ENCODE data around the gene ADIPOR2. TPM values are rescaled to one million over a fixed set of nuclear protein-coding genes. Genes with fewer than 3 reads are reported as not detected.

Gene ADIPOR2
- total RNA-seq, 4 donors from 2014 or later: 46.0 to 59.3 (median 52.4) TPM

DNA sequence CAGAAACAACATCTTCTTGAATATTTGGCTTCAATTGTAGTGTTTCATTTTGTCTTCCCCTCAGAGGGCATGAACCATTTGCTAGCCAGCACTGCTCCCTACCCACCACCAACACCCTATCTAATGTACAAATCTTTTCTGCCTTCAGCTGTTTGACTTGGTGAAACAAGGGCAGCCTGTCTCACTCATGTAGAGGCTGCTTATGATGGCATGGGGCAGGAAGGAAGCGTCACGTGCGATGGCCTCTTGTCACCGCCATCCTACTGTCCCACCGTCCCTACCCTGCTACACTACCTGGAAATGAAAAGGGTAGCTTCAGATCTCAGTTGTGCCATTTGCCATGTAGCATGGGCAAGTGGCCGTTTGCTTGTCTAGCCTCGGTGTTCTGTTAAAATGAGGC is 99.6 kb downstream of the ADIPOR2 start:
- Histone ChIP-seq H3K9me3 (no peaks in the 10 kb centered on the region), H3K27me3 (no peaks in the 10 kb centered on the region), H3K27ac (no peak overlapping the region), H3K4me1 (peaks cover under 1 to 25% of the 10 kb centered on the region in 2 donors), H3K36me3 (no peaks in the 10 kb centered on the region), H3K4me3 (replicated peaks in 1 of 3) (no peak overlapping the region)
- intact Hi-C loops (cut with DNase I): loop anchor here (2.0 kb wide), 1 partner anchor 138 kb away; no protein-coding TSS in a partner anchor
- no peak for DNase-seq
- WGBS, 2 donors: 77 to 82% methylated on average over 7 of the region's 7 CpGs
- TF ChIP-seq POLR2A (IDR thresholded peaks at IDR 0.05): no peak
- no peak for TF ChIP-seq CTCF (IDR thresholded peaks at IDR 0.05)

DNA sequence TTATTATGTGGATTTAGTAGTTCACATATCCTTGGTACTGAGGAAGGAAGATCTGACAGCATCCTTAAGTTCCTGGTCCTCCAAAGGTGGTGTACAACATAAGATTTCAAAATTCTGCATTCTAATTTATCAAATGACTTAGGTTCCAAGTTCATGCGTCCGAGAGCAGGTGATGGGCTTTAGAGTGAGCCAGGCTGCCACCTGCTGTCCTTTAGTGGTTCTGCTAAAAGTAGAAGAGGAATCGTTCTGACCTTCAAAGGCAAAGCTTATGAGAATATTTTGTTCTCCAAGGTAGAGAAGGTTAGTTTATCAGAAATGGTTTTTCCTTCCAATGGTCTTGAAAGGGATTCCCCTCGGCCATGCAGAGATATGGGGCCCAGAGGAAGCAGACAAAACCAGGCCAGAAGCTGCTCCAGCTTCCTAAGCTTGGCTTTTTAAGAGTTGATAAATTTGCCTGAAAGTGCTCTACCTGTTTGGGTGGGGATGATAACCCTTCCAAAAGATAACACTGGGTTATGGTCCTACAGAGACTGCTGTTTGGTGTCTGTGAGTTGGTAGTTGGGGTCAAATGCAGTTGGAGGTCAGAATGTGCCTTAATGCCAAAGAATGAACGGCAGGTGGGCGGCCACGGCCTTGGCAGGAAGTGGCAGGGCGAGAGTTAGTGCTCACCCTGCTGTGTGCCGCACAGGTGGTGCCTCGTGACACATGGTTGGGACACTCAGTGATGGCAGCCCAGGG is 100.4 kb downstream of the ADIPOR2 start:
- intact Hi-C loops (cut with DNase I): loop anchor here (2.0 kb wide), 1 partner anchor 138 kb away; no protein-coding TSS in a partner anchor
- H3K27ac ChIP-seq: no peak overlapping the region
- no peak overlapping the region for H3K4me3 ChIP-seq (replicated peaks in 1 of 3)
- TF ChIP-seq CTCF (IDR thresholded peaks at IDR 0.05): peak in 5 of 6 experiments; percentile 49 to 94 (median 90)
- no peak for TF ChIP-seq POLR2A (IDR thresholded peaks at IDR 0.05)
- 46 to 55% methylated on average over 10 of the region's 10 CpGs for WGBS, 2 donors
- DNase-seq: peak; percentile 77 to 78
- no peaks in the 10 kb centered on the region for H3K9me3 ChIP-seq
- H3K4me1 ChIP-seq: peaks cover 6 to 28% of the 10 kb centered on the region in 2 donors
- H3K36me3 ChIP-seq: no peaks in the 10 kb centered on the region
- no peaks in the 10 kb centered on the region for H3K27me3 ChIP-seq

DNA sequence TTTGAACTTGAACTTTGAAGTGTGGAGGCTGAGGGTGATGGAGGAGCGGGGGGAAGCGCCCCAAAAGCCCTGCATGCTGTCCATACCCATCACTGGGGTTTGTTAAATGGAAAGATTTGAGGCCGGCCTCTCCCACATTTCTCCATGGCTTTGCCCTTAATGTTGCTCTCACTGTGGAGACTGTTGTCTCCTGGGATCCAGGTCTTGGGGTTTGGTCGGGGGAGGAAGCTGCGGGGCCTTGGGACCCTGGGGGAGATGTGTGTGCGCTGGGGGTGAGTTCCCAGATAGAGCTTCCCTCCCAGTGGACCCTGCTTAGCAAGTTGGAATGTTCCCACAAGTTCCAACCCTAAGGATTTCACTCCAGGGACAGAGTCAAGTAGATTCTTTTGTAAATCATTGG is 101.5 kb downstream of the ADIPOR2 start:
- Histone ChIP-seq H3K4me3 (replicated peaks in 1 of 3) (no peak overlapping the region), H3K36me3 (no peaks in the 10 kb centered on the region), H3K27me3 (no peaks in the 10 kb centered on the region), H3K4me1 (peaks cover 12 to 33% of the 10 kb centered on the region in 2 donors), H3K27ac (no peak overlapping the region), H3K9me3 (no peaks in the 10 kb centered on the region)
- DNase-seq: no peak
- intact Hi-C loops (cut with DNase I): no loop called here
- WGBS, 2 donors: 76 to 83% methylated on average over 6 of the region's 6 CpGs
- TF ChIP-seq POLR2A (IDR thresholded peaks at IDR 0.05): no peak
- TF ChIP-seq CTCF (IDR thresholded peaks at IDR 0.05): no peak

DNA sequence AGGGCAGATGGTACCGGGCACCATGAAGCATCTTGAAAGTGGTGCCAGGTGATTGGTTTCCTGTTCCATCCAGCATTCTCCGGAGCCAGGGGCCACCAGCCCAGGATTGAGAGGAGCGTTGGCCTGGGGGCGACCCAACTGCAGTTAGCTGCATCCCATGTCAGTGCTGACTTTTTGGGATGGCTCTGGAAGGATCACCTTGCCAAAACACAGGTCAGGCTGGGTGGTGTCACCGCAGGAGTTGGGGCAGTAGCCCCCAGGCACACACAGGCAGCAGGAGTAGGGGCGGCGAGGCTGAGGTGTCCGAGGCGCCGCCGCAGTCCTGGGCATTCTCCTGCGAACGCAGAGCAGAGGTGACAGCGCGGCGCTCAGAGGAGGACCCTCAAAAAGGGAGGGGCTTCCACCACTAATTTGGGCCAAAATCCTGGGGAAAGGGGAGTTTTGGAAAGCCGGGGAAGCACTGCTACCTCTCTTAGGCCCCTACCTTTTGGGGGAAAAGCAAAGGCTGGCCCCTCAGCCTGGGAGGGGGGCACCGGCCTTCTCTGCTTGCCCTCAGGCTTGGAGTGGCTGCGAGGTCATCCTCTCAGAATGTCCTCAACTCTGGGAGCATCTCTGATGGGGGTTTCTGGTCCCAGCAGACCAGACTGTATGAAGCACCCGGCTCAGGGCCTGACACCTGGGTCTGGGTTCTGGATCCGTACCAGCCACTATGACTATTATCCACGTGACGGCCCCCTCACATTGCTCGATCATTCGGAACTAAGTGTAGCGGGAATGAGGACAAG is 102.7 kb downstream of the ADIPOR2 start:
- DNase-seq: peak; percentile 53 to 57
- Histone ChIP-seq H3K4me3 (replicated peaks in 1 of 3) (no peak overlapping the region), H3K4me1 (peaks cover 12 to 36% of the 10 kb centered on the region in 2 donors), H3K36me3 (no peaks in the 10 kb centered on the region), H3K27me3 (no peaks in the 10 kb centered on the region), H3K27ac (peak overlapping the region in 1 of 3 donors; percentile 25), H3K9me3 (no peaks in the 10 kb centered on the region)
- TF ChIP-seq POLR2A (IDR thresholded peaks at IDR 0.05): no peak
- TF ChIP-seq CTCF (IDR thresholded peaks at IDR 0.05): no peak
- 83 to 85% methylated on average over 22 to 25 of the region's 26 CpGs for WGBS, 2 donors
- intact Hi-C loops (cut with DNase I): no loop called here
